ENCODE measurements around the gene ACOD1. TPM values are rescaled to one million over a fixed set of nuclear protein-coding genes. Genes with fewer than 3 reads are reported as not detected.

ACOD1 gene
- total RNA-seq, 1 donor: not detected

DNA sequence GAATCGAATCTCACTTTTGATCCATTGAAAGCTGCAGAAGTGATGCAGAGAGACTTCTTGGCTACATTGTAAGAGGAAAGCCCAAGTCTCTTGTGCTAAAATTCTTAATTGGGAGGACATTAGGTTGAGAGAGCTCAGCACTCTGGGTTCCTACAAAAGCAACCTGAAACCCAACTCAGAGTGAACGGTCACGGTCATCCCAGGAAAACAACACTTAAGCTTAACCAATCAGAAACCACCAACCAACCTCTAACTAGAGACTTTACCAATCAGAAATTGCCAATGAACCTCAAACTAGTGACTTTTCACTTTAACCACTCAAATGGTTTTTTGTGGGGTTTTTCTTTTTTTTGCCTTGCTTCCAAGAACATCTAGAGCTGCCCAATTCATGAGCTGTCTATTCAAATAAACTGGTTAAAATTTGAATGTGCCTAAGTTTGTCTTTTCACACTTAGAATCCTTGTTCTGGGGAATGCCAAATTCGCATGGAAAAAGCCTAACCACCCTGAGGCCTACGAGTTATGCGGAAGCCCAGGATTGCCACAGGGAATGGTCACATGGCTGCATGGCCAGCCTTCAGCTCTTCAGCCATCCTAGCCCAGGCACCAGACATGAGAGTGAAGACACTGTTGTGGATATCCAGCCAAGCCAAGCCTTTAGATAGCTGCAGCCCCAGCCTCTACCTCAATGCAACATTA lies 25.8 kb downstream of the ACOD1 start:
- DNase-seq (ENCODE audit: low read depth): no peak
- no peak overlapping the region for H3K4me3 ChIP-seq (ENCODE audit: low read depth, low read length)
- TF ChIP-seq, protein P1, sequence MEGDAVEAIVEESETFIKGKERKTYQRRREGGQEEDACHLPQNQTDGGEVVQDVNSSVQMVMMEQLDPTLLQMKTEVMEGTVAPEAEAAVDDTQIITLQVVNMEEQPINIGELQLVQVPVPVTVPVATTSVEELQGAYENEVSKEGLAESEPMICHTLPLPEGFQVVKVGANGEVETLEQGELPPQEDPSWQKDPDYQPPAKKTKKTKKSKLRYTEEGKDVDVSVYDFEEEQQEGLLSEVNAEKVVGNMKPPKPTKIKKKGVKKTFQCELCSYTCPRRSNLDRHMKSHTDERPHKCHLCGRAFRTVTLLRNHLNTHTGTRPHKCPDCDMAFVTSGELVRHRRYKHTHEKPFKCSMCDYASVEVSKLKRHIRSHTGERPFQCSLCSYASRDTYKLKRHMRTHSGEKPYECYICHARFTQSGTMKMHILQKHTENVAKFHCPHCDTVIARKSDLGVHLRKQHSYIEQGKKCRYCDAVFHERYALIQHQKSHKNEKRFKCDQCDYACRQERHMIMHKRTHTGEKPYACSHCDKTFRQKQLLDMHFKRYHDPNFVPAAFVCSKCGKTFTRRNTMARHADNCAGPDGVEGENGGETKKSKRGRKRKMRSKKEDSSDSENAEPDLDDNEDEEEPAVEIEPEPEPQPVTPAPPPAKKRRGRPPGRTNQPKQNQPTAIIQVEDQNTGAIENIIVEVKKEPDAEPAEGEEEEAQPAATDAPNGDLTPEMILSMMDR (IDR thresholded peaks at IDR 0.05; ENCODE audit: insufficient read depth, low read length): no peak

DNA sequence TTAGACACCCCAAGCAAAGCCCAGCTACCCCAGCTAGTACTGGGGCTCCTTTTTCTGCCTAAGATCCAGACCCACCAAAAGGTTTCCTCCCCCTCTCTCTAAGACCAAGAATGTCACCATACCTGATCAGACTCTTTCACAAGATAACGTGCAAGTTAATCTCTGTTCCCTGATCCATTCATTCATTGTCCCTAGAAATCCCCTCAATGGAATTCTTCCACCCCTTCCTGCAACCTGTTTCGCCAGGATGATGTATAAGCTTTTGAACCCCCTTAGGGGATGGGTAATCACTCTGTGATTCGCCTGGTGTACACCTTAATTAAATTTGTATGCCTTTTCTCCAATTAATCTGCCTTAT lies 26.3 kb downstream of the ACOD1 start:
- H3K4me3 ChIP-seq (ENCODE audit: low read depth, low read length): no peak overlapping the region
- TF ChIP-seq, protein P1 (IDR thresholded peaks at IDR 0.05; ENCODE audit: insufficient read depth, low read length): no peak
- DNase-seq (ENCODE audit: low read depth): no peak

DNA sequence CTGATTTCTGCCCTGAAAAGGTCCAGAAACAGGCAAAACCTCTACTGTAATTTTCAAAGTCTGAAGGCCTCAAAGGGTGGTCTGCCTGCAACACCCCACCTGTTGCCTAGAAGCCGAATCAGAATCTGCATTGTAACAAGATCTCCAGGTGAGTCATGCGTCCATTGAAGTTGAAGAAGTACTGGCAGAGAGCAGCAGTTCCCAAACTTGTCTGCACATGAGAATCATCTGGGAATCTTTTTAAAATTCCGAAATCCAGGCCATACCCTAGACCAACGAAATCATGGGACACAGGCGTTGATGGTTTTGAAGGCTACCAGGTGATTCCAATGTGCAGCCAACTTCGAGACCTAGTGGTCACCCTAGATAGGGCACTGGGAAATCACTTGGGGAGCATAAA lies 27.6 kb downstream of the ACOD1 start:
- no peak overlapping the region for H3K4me3 ChIP-seq (ENCODE audit: low read depth, low read length)
- no peak for DNase-seq (ENCODE audit: low read depth)
- TF ChIP-seq, protein P1 (IDR thresholded peaks at IDR 0.05; ENCODE audit: insufficient read depth, low read length): no peak

DNA sequence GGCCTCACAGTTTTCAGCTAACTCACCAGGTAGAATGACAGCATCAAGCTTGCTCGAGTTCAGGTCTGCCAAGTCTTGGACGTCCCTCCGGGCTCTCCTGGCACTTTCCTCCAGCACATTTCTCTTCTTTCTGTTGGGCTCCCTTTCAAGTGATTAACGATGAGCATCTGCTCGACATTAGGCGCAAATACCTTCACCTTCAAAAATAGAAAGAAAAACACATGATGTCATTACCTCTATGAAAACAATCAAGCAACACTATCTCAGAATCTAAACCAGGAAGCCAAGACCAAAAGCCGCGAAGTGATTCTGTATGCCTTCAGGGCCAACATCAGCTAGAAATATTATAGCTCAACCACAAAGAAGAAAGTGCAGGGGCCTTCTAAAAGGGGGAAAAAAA lies 28.2 kb downstream of the ACOD1 start:
- no peak overlapping the region for H3K4me3 ChIP-seq (ENCODE audit: low read depth, low read length)
- peak; percentile 59 for DNase-seq (ENCODE audit: low read depth)
- TF ChIP-seq, protein P1 (IDR thresholded peaks at IDR 0.05; ENCODE audit: insufficient read depth, low read length): no peak

DNA sequence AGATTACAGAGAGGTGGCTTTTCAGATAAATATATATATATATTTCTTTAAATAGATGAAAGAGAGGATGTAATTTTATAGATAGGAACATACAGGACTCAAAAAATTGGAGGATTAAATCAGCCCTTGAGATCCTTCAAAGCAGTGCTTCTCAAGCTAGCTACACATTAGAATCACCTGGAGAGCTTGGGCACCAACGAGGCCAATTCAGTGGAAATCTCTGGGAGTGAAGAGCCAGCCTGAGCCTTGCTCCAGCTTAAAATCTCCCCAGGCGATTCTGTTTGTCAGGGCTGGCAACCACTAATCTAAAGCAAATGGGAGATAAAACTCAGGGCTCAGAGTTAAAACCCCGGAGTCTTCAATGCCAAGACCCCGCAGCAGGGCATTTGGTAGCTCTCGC lies 28.6 kb downstream of the ACOD1 start:
- H3K4me3 ChIP-seq (ENCODE audit: low read depth, low read length): no peak overlapping the region
- TF ChIP-seq, protein P1 (IDR thresholded peaks at IDR 0.05; ENCODE audit: insufficient read depth, low read length): no peak
- no peak for DNase-seq (ENCODE audit: low read depth)

DNA sequence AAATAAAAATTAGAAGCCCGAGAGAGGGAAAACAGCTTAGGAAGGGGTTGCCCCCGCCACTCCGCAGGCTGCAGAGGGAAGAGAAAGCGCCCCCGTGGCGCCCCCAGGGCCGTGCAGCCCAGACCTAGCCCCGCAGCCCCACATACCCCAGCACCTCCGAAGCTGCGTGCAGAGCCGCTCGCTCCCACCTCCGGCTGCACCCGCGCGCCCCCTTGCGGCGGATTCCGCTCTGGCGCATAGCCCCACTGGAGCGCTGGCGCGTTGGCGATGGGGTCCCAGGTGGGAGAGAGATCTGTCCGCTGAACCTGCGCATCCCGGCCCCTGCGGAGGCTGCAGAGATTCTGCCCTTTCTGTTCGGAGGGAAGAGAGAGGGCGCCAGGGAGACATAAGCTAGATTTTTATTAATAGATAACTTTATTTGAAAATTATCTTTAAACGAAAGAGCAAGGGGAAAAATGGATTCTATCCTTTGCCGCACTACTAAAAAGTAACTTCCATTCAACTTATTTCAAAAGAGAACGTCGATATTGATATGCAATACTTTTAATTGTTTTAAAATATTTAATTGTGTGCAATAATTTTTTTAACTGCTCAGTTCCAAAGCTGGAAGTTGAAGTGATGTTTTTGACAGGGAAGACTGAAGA lies 31.9 kb downstream of the ACOD1 start:
- TF ChIP-seq, protein P1 (IDR thresholded peaks at IDR 0.05; ENCODE audit: insufficient read depth, low read length): peak; percentile 95
- H3K4me3 ChIP-seq (ENCODE audit: low read depth, low read length): peak overlapping the region; percentile 59
- peak; percentile 55 for DNase-seq (ENCODE audit: low read depth)
